Fibroblast of lung (primary cell): ENCODE results near the gene CNR2. TPM values are rescaled to one million over a fixed set of nuclear protein-coding genes. Genes with fewer than 3 reads are reported as not detected.

Experiments
- DNase-seq, 2 donors: peaks; one replicate each; pipeline versions ENCODE4 v3.0.0 to v3.0.0-alpha.2; 2010; ENCODE audit warnings: low read depth in 2 of 2
- H2AFZ ChIP-seq: 2 replicates; pipeline ENCODE4 v1.5.1; 2012; ENCODE audit warnings: low read length, control low read depth, inconsistent platforms
- H3K27ac ChIP-seq: 2 replicates; pipeline ENCODE4 v1.5.1; 2011; ENCODE audit warnings: low read length, control low read depth; ENCODE audit not compliant: insufficient read depth
- H3K27me3 ChIP-seq: 2 replicates; pipeline ENCODE4 v1.5.1; 2011; ENCODE audit warnings: mild to moderate bottlenecking, low read length; ENCODE audit not compliant: control insufficient read depth, insufficient read depth
- H3K36me3 ChIP-seq: 2 replicates; pipeline ENCODE4 v1.5.1; 2011; ENCODE audit warnings: low read length; ENCODE audit not compliant: control insufficient read depth, insufficient read depth
- H3K4me1 ChIP-seq: 2 replicates; pipeline ENCODE4 v1.5.1; 2011; ENCODE audit warnings: low read length; ENCODE audit not compliant: control insufficient read depth, insufficient read depth; ENCODE audit errors: extremely low read depth
- H3K4me2 ChIP-seq: 2 replicates; pipeline ENCODE4 v1.5.1; 2011; ENCODE audit warnings: low read length, control low read depth; ENCODE audit not compliant: insufficient read depth; ENCODE audit errors: extremely low read depth
- H3K4me3 ChIP-seq, 4 experiments: fragments of 200-600 bp in 1 of 4; sonication (generic) in 1 of 4; replicated peaks in 1 of 4; 2 replicates each; pipeline ENCODE4 v1.5.1; 2011 to 2016; ENCODE audit warnings: low read length in 4 of 4, low read depth in 3 of 4, mild to moderate bottlenecking in 3 of 4, control low read depth in 2 of 4, inconsistent platforms in 1 of 4, mixed read lengths in 1 of 4; ENCODE audit not compliant: insufficient read depth in 1 of 4; ENCODE audit errors: control extremely low read depth in 1 of 4
- H3K79me2 ChIP-seq: 2 replicates; pipeline ENCODE4 v1.5.1; 2012; ENCODE audit warnings: mild to moderate bottlenecking, low read length, inconsistent platforms; ENCODE audit not compliant: control insufficient read depth, insufficient read depth
- H3K9ac ChIP-seq: 2 replicates; pipeline ENCODE4 v1.5.1; 2011; ENCODE audit warnings: mild to moderate bottlenecking, low read length, control low read depth; ENCODE audit not compliant: insufficient read depth
- H3K9me3 ChIP-seq: 2 replicates; pipeline ENCODE4 v1.5.1; 2012; ENCODE audit warnings: low read depth, low read length; ENCODE audit not compliant: control insufficient read depth, insufficient read depth
- H4K20me1 ChIP-seq: 2 replicates; pipeline ENCODE4 v1.5.1; 2011; ENCODE audit warnings: low read length; ENCODE audit not compliant: control insufficient read depth, insufficient read depth; ENCODE audit errors: extremely low read depth
- EZH2 ChIP-seq: IDR thresholded peaks from 2 replicates; pipeline ENCODE4 v1.5.1; 2012; ENCODE audit warnings: low read length, control low read depth, mild to moderate bottlenecking; ENCODE audit errors: missing control alignments
- polyA plus RNA-seq, 2 donors: library from polyadenylated mRNA; depleted of rRNA in 1 of 2; stranded (reverse) in 1 of 2; unstranded in 1 of 2; fragments of >200 nt; gene quantifications; 2 replicates each; pipeline ENCODE4 v1.2.1, GENCODE V29; 2011 to 2012; ENCODE audit warnings: missing spikeins in 1 of 2
- total RNA-seq: library from RNA; depleted of rRNA; stranded (reverse); fragments of >200 nt; gene quantifications from 2 replicates; pipeline ENCODE4 v1.2.1, GENCODE V29; 2014
- TF ChIP-seq, protein P1 (sequence below), 2 donors: IDR thresholded peaks in 1 of 2; conservative IDR thresholded peaks in 1 of 2; 1 replicate in 1 of 2; 2 replicates in 1 of 2; pipeline ENCODE4 v1.5.1; 2011 to 2012; ENCODE audit warnings: low read length in 2 of 2, control low read depth in 1 of 2, inconsistent platforms in 1 of 2, low read depth in 1 of 2, mild to moderate bottlenecking in 1 of 2

CNR2 gene
- total and polyA plus RNA-seq, 2 donors (not counting 1 experiment from before 2014, with no cell fraction given) = not detected

DNA sequence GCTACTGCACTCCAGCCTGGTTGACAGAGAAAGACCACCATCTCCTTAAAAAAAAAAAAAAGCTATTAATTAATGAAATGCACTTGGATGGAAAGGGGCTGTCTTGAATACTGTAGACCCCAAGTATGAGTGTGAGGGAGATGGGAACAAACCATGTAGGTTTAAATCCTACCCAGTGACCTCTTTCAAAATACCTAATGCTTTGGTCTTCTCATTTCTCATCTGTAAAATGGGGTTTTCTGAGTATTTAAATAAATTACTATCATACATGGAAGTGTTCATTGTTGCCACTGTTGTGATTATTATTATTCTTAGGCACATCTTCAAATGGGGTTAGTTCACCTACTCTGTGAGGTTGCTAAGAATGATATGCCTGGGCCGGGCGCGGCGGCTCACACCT, 27.9 kb downstream of the CNR2 start:
- no peak overlapping the region for H3K4me3 ChIP-seq
- H3K36me3 ChIP-seq = no peaks in the 10 kb centered on the region
- no peaks in the 10 kb centered on the region for H4K20me1 ChIP-seq
- TF ChIP-seq, protein P1, sequence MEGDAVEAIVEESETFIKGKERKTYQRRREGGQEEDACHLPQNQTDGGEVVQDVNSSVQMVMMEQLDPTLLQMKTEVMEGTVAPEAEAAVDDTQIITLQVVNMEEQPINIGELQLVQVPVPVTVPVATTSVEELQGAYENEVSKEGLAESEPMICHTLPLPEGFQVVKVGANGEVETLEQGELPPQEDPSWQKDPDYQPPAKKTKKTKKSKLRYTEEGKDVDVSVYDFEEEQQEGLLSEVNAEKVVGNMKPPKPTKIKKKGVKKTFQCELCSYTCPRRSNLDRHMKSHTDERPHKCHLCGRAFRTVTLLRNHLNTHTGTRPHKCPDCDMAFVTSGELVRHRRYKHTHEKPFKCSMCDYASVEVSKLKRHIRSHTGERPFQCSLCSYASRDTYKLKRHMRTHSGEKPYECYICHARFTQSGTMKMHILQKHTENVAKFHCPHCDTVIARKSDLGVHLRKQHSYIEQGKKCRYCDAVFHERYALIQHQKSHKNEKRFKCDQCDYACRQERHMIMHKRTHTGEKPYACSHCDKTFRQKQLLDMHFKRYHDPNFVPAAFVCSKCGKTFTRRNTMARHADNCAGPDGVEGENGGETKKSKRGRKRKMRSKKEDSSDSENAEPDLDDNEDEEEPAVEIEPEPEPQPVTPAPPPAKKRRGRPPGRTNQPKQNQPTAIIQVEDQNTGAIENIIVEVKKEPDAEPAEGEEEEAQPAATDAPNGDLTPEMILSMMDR (conservative IDR thresholded peaks at IDR 0.05 in 1 of 2, IDR thresholded peaks at IDR 0.05 in 1 of 2; ENCODE audit: low read depth in 1 of 2, low read length in 2 of 2) = no peak
- no peak for TF ChIP-seq EZH2
- no peak overlapping the region for H3K27ac ChIP-seq
- DNase-seq = no peak
- no peaks in the 10 kb centered on the region for H3K4me1 ChIP-seq
- peaks cover 7% of the 10 kb centered on the region for H3K27me3 ChIP-seq
- H3K9me3 ChIP-seq = no peaks in the 10 kb centered on the region
- no peak overlapping the region for H3K9ac ChIP-seq
- H3K4me2 ChIP-seq = no peak overlapping the region
- no peak overlapping the region for H2AFZ ChIP-seq
- H3K79me2 ChIP-seq = no peaks in the 10 kb centered on the region

DNA sequence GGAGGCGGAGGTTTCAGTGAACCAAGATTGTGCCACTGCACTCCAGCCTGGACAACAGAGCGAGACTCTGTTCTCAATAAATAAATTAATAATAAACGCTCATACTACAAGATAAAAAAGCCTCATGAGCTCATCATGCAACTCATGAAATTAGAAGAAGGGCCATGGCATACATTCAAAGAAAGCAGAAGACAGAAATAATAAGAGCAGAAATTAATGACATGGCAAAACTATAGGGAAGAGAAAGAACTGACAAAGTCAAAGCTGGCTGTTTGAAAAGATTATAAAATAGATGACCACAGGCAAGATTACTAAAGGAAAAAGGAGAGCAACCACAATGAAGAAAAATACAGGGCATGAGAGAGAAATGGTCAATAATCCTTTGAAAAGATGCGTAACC, 30.4 kb downstream of the CNR2 start:
- Histone ChIP-seq H2AFZ (no peak overlapping the region), H3K27ac (no peak overlapping the region), H3K4me3 (no peak overlapping the region), H3K4me2 (no peak overlapping the region), H3K9ac (no peak overlapping the region), H4K20me1 (no peaks in the 10 kb centered on the region), H3K79me2 (no peaks in the 10 kb centered on the region), H3K27me3 (peaks cover 7% of the 10 kb centered on the region), H3K9me3 (no peaks in the 10 kb centered on the region), H3K4me1 (no peaks in the 10 kb centered on the region), H3K36me3 (no peaks in the 10 kb centered on the region)
- no peak for TF ChIP-seq EZH2
- TF ChIP-seq, protein P1 (conservative IDR thresholded peaks at IDR 0.05 in 1 of 2, IDR thresholded peaks at IDR 0.05 in 1 of 2; ENCODE audit: low read depth in 1 of 2, low read length in 2 of 2) = no peak
- no peak for DNase-seq

DNA sequence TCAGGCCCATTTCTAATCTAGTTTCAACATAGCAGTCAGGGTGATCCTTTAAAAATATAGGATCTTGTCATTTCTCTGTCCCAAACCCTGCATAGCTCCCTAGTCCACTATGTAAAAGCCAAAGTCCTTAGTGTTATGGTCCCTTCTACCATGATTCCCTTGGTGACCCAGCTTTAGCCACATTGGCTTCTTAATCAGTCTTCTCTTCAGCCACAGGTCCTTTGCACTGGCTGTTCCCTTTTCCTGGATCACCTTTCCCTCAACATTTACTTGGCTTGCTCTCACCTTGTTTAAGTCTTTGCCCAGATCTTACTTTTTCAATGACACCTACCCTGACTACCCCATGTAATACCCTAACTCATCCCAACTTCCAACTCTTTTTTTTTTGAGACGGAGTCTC, 33.4 kb downstream of the CNR2 start:
- TF ChIP-seq, protein P1 (conservative IDR thresholded peaks at IDR 0.05 in 1 of 2, IDR thresholded peaks at IDR 0.05 in 1 of 2; ENCODE audit: low read depth in 1 of 2, low read length in 2 of 2) = no peak
- TF ChIP-seq EZH2 = no peak
- Histone ChIP-seq H3K9me3 (no peaks in the 10 kb centered on the region), H3K4me3 (no peak overlapping the region), H3K79me2 (no peaks in the 10 kb centered on the region), H3K9ac (no peak overlapping the region), H3K27ac (no peak overlapping the region), H4K20me1 (no peaks in the 10 kb centered on the region), H3K27me3 (no peaks in the 10 kb centered on the region), H3K4me2 (no peak overlapping the region), H3K36me3 (no peaks in the 10 kb centered on the region), H2AFZ (no peak overlapping the region), H3K4me1 (no peaks in the 10 kb centered on the region)
- DNase-seq = no peak
